ENCODE results near the gene OSBPL3. TPM values are rescaled to one million over a fixed set of nuclear protein-coding genes. Genes with fewer than 3 reads are reported as not detected.
A peak's percentile ranks its signal among the peaks of the same experiment; 100 is the strongest.

The OSBPL3 gene
- polyA plus RNA-seq, 1 experiment, result 26.5 TPM

GRCh38 chr7:24971333-24972165, 8.4 kb downstream of the OSBPL3 start:
- POLR2A ChIA-PET, result interaction anchor here (0.6 kb wide), 1 partner anchor 154 kb away, joined by 4 read pairs; no protein-coding TSS in a partner anchor
- CTCF ChIA-PET, result interaction anchor here (0.6 to 4.5 kb wide), 6 partner anchors 10 to 159 kb away, joined by 3 to 18 read pairs (median 4); no protein-coding TSS in a partner anchor
- no peak overlapping the region for H3K4me3 ChIP-seq (ENCODE audit: low read depth, low read length)

GRCh38 chr7:24970676-24971075, 9.3 kb downstream of the OSBPL3 start:
- DNase-seq (ENCODE audit: low read depth), result no peak
- no peak for TF ChIP-seq CTCF (IDR thresholded peaks at IDR 0.05; ENCODE audit: insufficient read depth, low read depth, low read length)
- ChIA-PET CTCF (interaction anchor here (0.9 to 4.5 kb wide), 3 partner anchors 11 to 158 kb away, joined by 3 to 18 read pairs (median 5); no protein-coding TSS in a partner anchor), POLR2A (no interaction called here)
- H3K36me3 ChIP-seq (ENCODE audit: control insufficient read depth, insufficient read depth, low read length), result no peaks in the 10 kb centered on the region
- no peaks in the 10 kb centered on the region for H3K27me3 ChIP-seq (ENCODE audit: control insufficient read depth, insufficient read depth, low read length)
- no peak overlapping the region for H3K4me3 ChIP-seq (ENCODE audit: low read depth, low read length)

More at GRCh38 chr7:24971333-24972165, 8.4 kb downstream of the OSBPL3 start:
- H3K36me3 ChIP-seq (ENCODE audit: control insufficient read depth, insufficient read depth, low read length), result no peaks in the 10 kb centered on the region
- no peaks in the 10 kb centered on the region for H3K27me3 ChIP-seq (ENCODE audit: control insufficient read depth, insufficient read depth, low read length)
- TF ChIP-seq CTCF (IDR thresholded peaks at IDR 0.05; ENCODE audit: insufficient read depth, low read depth, low read length), result no peak
- DNase-seq (ENCODE audit: low read depth), result peak; percentile 75

GRCh38 chr7:24968165-24968564, 11.8 kb downstream of the OSBPL3 start:
- TF ChIP-seq CTCF (IDR thresholded peaks at IDR 0.05; ENCODE audit: insufficient read depth, low read depth, low read length), result no peak
- CTCF ChIA-PET, result interaction anchor here (2.1 kb wide), 1 partner anchor 11 kb away, joined by 4 read pairs; no protein-coding TSS in a partner anchor
- POLR2A ChIA-PET, result no interaction called here
- H3K4me3 ChIP-seq (ENCODE audit: low read depth, low read length), result no peak overlapping the region
- no peaks in the 10 kb centered on the region for H3K27me3 ChIP-seq (ENCODE audit: control insufficient read depth, insufficient read depth, low read length)
- H3K36me3 ChIP-seq (ENCODE audit: control insufficient read depth, insufficient read depth, low read length), result no peaks in the 10 kb centered on the region
- DNase-seq (ENCODE audit: low read depth), result no peak

GRCh38 chr7:24967696-24968095, 12.3 kb downstream of the OSBPL3 start:
- Histone ChIP-seq H3K36me3 (ENCODE audit: control insufficient read depth, insufficient read depth, low read length) (no peaks in the 10 kb centered on the region), H3K27me3 (ENCODE audit: control insufficient read depth, insufficient read depth, low read length) (no peaks in the 10 kb centered on the region), H3K4me3 (ENCODE audit: low read depth, low read length) (no peak overlapping the region)
- DNase-seq (ENCODE audit: low read depth), result no peak
- CTCF ChIA-PET, result interaction anchor here (2.1 kb wide), 1 partner anchor 11 kb away, joined by 4 read pairs; no protein-coding TSS in a partner anchor
- TF ChIP-seq CTCF (IDR thresholded peaks at IDR 0.05; ENCODE audit: insufficient read depth, low read depth, low read length), result no peak
- POLR2A ChIA-PET, result no interaction called here

GRCh38 chr7:24966802-24967201, 13.2 kb downstream of the OSBPL3 start:
- POLR2A ChIA-PET, result no interaction called here
- H3K36me3 ChIP-seq (ENCODE audit: control insufficient read depth, insufficient read depth, low read length), result no peaks in the 10 kb centered on the region
- no peak overlapping the region for H3K4me3 ChIP-seq (ENCODE audit: low read depth, low read length)
- no peaks in the 10 kb centered on the region for H3K27me3 ChIP-seq (ENCODE audit: control insufficient read depth, insufficient read depth, low read length)
- CTCF ChIA-PET, result interaction anchor here (2.1 kb wide), 1 partner anchor 12 kb away, joined by 4 read pairs; no protein-coding TSS in a partner anchor
- TF ChIP-seq CTCF (IDR thresholded peaks at IDR 0.05; ENCODE audit: insufficient read depth, low read depth, low read length), result no peak
- no peak for DNase-seq (ENCODE audit: low read depth)
